ENCODE results near the gene RELL2. TPM values are rescaled to one million over a fixed set of nuclear protein-coding genes. Genes with fewer than 3 reads are reported as not detected.

The RELL2 gene, protein sequence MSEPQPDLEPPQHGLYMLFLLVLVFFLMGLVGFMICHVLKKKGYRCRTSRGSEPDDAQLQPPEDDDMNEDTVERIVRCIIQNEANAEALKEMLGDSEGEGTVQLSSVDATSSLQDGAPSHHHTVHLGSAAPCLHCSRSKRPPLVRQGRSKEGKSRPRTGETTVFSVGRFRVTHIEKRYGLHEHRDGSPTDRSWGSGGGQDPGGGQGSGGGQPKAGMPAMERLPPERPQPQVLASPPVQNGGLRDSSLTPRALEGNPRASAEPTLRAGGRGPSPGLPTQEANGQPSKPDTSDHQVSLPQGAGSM
- 3.3 and 5.0 TPM in 2 replicates for total RNA-seq (2021)
- Bru-seq, nascent RNA: percentile 41 among the genes with signal in this experiment
- percentile 34 among the genes with signal in this experiment for BruChase-seq, experiment 1, labeled RNA remaining after a 2-hour chase
- percentile 40 among the genes with signal in this experiment for BruChase-seq, experiment 2, labeled RNA remaining after a 6-hour chase
- long read RNA-seq, partial matches to known transcripts: 0 of 8 reads
- long read RNA-seq, other reads (novel, unspliced or antisense): 1 of 8 reads

DNA sequence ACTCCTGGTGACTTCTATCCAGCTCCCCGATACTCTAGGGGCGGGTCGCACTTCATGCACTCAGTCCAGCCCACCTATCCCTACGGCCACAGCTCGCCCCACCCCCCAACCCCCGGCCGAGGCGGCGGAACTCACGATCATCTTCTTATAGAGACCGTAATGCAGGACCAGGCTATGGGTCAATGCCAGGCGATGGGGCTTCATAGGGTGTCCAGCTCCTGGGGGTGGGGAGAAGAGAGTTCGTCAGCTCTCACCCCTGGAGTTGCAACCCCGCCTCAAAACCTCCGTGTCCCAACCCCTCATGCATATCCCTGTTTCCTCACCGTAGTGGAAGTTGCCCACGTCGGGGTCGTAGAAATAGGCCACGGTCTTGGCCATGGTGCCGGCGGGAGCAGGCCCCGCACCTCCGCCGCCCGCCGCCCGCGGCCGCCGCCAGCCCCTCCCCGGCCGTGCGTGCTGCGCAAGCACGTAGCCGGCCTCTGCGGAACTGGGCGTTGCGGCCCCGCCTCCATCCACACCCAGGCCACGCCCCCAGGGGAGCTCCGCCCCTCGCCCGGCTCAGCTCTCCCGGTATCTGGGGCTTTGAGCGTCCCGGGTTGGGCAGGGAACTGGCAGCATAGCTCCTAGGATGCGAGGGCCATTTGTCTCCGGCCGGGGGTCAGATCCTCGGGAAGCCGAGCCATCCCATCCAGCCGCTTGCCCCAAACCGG lies at the start of gene RELL2, which contains the start of gene HDAC3:
TSS of gene RELL2 (plus strand) at position 585 of the 710 bp plus-strand sequence. CDS start 1,229 bp downstream, outside the sequence.
TSS of gene HDAC3 (minus strand) at position 437 of the 710 bp plus-strand sequence. CDS start at position 378, 59 bp downstream.
- Histone ChIP-seq H3K9me3 (ENCODE audit: insufficient read depth, low read depth) (no peaks in the 10 kb centered on the region), H3K4me1 (replicated peaks; ENCODE audit: insufficient read depth) (peaks cover 23% of the 10 kb centered on the region), H3K4me2 (peak within 1 kb of the TSS; percentile 97), H3K79me2 (ENCODE audit: low read depth) (peaks cover 44% of the 10 kb centered on the region), H3K9me2 (ENCODE audit: insufficient read depth) (no peaks in the 10 kb centered on the region), H3F3A (ENCODE audit: insufficient read depth, low read depth) (peaks cover 15% of the 10 kb centered on the region), H4K20me1 (ENCODE audit: insufficient read depth) (peaks cover 22% of the 10 kb centered on the region), H3K36me3 (ENCODE audit: low read depth) (no peaks in the 10 kb centered on the region), H3K27me3 (ENCODE audit: insufficient read depth, low read depth) (no peaks in the 10 kb centered on the region), H3K4me3 (peak within 1 kb of the TSS; percentile 79), H2AFZ (peak within 1 kb of the TSS; percentile 99), H3K27ac (no peak within 1 kb of the TSS)
- BruUV-seq (replicated peaks): no TSS peak
- intact Hi-C loops (cut with micrococcal nuclease; ENCODE audit: unreplicated experiment): loop anchor here (1.0 kb wide), 1 partner anchor 17 kb away; no protein-coding TSS in a partner anchor
- peak; percentile 70 to 95 for DNase-seq
- no peak for TF ChIP-seq EZH2 (IDR thresholded peaks at IDR 0.05; ENCODE audit: low read depth)
- TF ChIP-seq, protein P1, sequence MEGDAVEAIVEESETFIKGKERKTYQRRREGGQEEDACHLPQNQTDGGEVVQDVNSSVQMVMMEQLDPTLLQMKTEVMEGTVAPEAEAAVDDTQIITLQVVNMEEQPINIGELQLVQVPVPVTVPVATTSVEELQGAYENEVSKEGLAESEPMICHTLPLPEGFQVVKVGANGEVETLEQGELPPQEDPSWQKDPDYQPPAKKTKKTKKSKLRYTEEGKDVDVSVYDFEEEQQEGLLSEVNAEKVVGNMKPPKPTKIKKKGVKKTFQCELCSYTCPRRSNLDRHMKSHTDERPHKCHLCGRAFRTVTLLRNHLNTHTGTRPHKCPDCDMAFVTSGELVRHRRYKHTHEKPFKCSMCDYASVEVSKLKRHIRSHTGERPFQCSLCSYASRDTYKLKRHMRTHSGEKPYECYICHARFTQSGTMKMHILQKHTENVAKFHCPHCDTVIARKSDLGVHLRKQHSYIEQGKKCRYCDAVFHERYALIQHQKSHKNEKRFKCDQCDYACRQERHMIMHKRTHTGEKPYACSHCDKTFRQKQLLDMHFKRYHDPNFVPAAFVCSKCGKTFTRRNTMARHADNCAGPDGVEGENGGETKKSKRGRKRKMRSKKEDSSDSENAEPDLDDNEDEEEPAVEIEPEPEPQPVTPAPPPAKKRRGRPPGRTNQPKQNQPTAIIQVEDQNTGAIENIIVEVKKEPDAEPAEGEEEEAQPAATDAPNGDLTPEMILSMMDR (conservative IDR thresholded peaks at IDR 0.05): no peak
- CTCF ChIA-PET: interaction anchor here (0.5 to 1.0 kb wide), 4 partner anchors 19 to 73 kb away, joined by 3 to 15 read pairs (median 4); no protein-coding TSS in a partner anchor
- POLR2A ChIA-PET (ENCODE audit: unreplicated experiment): interaction anchor here (0.5 to 1.1 kb wide), 10 partner anchors 14 to 376 kb away, joined by 3 to 17 read pairs (median 4); partner anchors contain the start of genes DIAPH1 and GNPDA1

DNA sequence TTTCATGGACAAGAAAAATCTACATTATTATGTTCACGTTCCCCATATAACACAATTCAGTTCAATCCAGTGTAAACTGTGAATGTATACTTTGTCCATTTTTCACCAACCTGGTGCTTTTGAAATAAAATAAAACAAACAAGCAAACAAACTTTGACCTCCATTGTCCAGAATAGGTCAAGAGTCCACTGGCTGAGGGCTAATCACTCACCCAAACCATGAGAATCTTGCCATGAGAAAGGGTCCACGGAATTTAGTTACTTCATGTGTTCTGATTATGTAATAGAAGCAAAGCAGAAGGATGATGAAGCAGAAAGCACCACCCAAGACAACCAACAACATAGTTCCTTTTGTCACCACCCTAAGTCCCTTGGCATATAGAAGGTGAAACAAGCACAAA lies 46.7 kb upstream of the RELL2 start:
- no peak for TF ChIP-seq EZH2 (IDR thresholded peaks at IDR 0.05; ENCODE audit: low read depth)
- TF ChIP-seq, protein P1 (conservative IDR thresholded peaks at IDR 0.05): no peak
- no peak overlapping the region for H3K4me2 ChIP-seq
- 0 out of 2 replicates have a peak, but pooled peaks cover 8% of the 10 kb centered on the region for H3F3A ChIP-seq (ENCODE audit: insufficient read depth, low read depth)
- H3K4me1 ChIP-seq (replicated peaks; ENCODE audit: insufficient read depth): no peaks in the 10 kb centered on the region
- no peak overlapping the region for H2AFZ ChIP-seq
- no peaks in the 10 kb centered on the region for H3K9me3 ChIP-seq (ENCODE audit: insufficient read depth, low read depth)
- peaks cover 33% of the 10 kb centered on the region for H4K20me1 ChIP-seq (ENCODE audit: insufficient read depth)
- peaks cover 33% of the 10 kb centered on the region for H3K79me2 ChIP-seq (ENCODE audit: low read depth)
- H3K9me2 ChIP-seq (ENCODE audit: insufficient read depth): no peaks in the 10 kb centered on the region
- POLR2A ChIA-PET (ENCODE audit: unreplicated experiment): interaction anchor here (0.5 kb wide), 1 partner anchor 12 kb away, joined by 5 read pairs; no protein-coding TSS in a partner anchor
- DNase-seq: no peak
- H3K27ac ChIP-seq: no peak overlapping the region
- intact Hi-C loops (cut with micrococcal nuclease; ENCODE audit: unreplicated experiment): loop anchor here (10.0 kb wide), 1 partner anchor 375 kb away; the partner anchor contains the start of gene RNF14
- H3K27me3 ChIP-seq (ENCODE audit: insufficient read depth, low read depth): no peaks in the 10 kb centered on the region
- peaks cover 24% of the 10 kb centered on the region; the same call in 1 of the 2 replicates for H3K36me3 ChIP-seq (ENCODE audit: low read depth)
- no peak overlapping the region for H3K4me3 ChIP-seq
- BruUV-seq (replicated peaks): no TSS peak
- CTCF ChIA-PET: interaction anchor here (0.6 to 1.0 kb wide), 2 partner anchors 29 to 30 kb away, joined by 3 to 4 read pairs; partner anchors contain the start of gene DIAPH1

DNA sequence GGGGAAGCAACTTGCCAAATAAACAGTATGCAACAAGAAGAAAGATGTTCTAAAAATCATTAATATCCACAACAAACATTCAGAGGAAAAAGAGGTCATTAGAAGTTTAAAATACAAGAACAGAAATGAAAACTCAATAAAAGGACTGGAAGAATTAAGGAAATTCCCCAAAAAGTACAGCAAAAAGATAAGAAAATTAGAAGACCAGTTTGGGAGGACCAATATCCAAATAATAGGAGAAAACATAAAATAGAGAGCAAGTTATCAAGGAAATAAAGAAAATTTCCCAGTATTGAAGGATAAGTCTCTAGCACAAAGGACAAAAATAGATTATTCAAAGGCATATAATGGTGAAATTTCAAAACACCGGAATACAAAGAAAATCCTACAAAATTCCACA lies 39.9 kb upstream of the RELL2 start:
- ChIA-PET CTCF (interaction anchor here (1.1 kb wide), 1 partner anchor 22 kb away, joined by 5 read pairs; the partner anchor contains the start of gene DIAPH1), POLR2A (ENCODE audit: unreplicated experiment) (no interaction called here)
- BruUV-seq (replicated peaks): no TSS peak
- Histone ChIP-seq H3K9me3 (ENCODE audit: insufficient read depth, low read depth) (no peaks in the 10 kb centered on the region), H3K27ac (no peak overlapping the region), H3K36me3 (ENCODE audit: low read depth) (0 out of 2 replicates have a peak, but pooled peaks cover 3% of the 10 kb centered on the region), H3K4me3 (no peak overlapping the region), H4K20me1 (ENCODE audit: insufficient read depth) (peaks cover 27% of the 10 kb centered on the region), H3K9me2 (ENCODE audit: insufficient read depth) (no peaks in the 10 kb centered on the region), H3K27me3 (ENCODE audit: insufficient read depth, low read depth) (no peaks in the 10 kb centered on the region), H3F3A (ENCODE audit: insufficient read depth, low read depth) (0 out of 2 replicates have a peak, but pooled peaks cover 8% of the 10 kb centered on the region), H2AFZ (no peak overlapping the region), H3K4me1 (replicated peaks; ENCODE audit: insufficient read depth) (no peaks in the 10 kb centered on the region), H3K4me2 (no peak overlapping the region), H3K79me2 (ENCODE audit: low read depth) (peaks cover 77% of the 10 kb centered on the region)
- TF ChIP-seq, protein P1 (conservative IDR thresholded peaks at IDR 0.05): no peak
- TF ChIP-seq EZH2 (IDR thresholded peaks at IDR 0.05; ENCODE audit: low read depth): no peak
- no peak for DNase-seq
- intact Hi-C loops (cut with micrococcal nuclease; ENCODE audit: unreplicated experiment): loop anchor here (10.0 kb wide), 1 partner anchor 368 kb away; the partner anchor contains the start of gene RNF14

Data from PC-9 (cell line).